Hepatocyte (in vitro differentiated cells): ENCODE measurements around the gene CD27. TPM values are rescaled to one million over a fixed set of nuclear protein-coding genes. Genes with fewer than 3 reads are reported as not detected.
A peak's percentile ranks its signal among the peaks of the same experiment; 100 is the strongest.

ENCODE experiments used
- DNase-seq: peaks from one replicate; pipeline ENCODE4 v3.0.0-alpha.2; 2016; ENCODE audit warnings: low spot score
- H2AFZ ChIP-seq: fragments of 200-600 bp; sonication (generic); 2 replicates; pipeline ENCODE4 v1.6.0; 2016; ENCODE audit warnings: antibody characterized with exemption, mild to moderate bottlenecking
- H3K27ac ChIP-seq: fragments of 200-600 bp; sonication (generic); 2 replicates; pipeline ENCODE4 v1.5.1; 2016; ENCODE audit warnings: mild to moderate bottlenecking
- H3K27me3 ChIP-seq: fragments of 200-600 bp; sonication (generic); 2 replicates; pipeline ENCODE4 v1.6.1; 2016
- H3K36me3 ChIP-seq: fragments of 200-600 bp; sonication (generic); replicated peaks from 2 replicates; pipeline ENCODE4 v1.5.1; 2016; ENCODE audit warnings: low read depth; ENCODE audit not compliant: insufficient read depth
- H3K4me1 ChIP-seq: fragments of 200-600 bp; sonication (generic); 2 replicates; pipeline ENCODE4 v1.5.1; 2016; ENCODE audit warnings: mild to moderate bottlenecking, moderate library complexity; ENCODE audit not compliant: insufficient read depth
- H3K4me2 ChIP-seq: fragments of 200-600 bp; sonication (generic); 2 replicates; pipeline ENCODE4 v1.6.0; 2016
- H3K4me3 ChIP-seq: fragments of 200-600 bp; sonication (generic); 2 replicates; pipeline ENCODE4 v1.5.1; 2016; ENCODE audit warnings: mild to moderate bottlenecking
- H3K79me2 ChIP-seq: fragments of 200-600 bp; sonication (generic); 2 replicates; pipeline ENCODE4 v1.6.0; 2017; ENCODE audit warnings: mild to moderate bottlenecking
- H3K9me2 ChIP-seq: fragments of 200-600 bp; sonication (generic); replicated peaks from 2 replicates; pipeline ENCODE4 v1.6.0; 2017; ENCODE audit warnings: mild to moderate bottlenecking; ENCODE audit not compliant: insufficient read depth
- H3K9me3 ChIP-seq: fragments of 200-600 bp; sonication (generic); 2 replicates; pipeline ENCODE4 v1.5.1; 2016; ENCODE audit warnings: low read depth, mild to moderate bottlenecking
- H4K20me1 ChIP-seq: fragments of 200-600 bp; sonication (generic); 2 replicates; pipeline ENCODE4 v1.6.0; 2016; ENCODE audit warnings: mild to moderate bottlenecking; ENCODE audit not compliant: insufficient read depth, poor library complexity, severe bottlenecking
- CTCF ChIP-seq: fragments of 200-600 bp; sonication (generic); IDR thresholded peaks from 2 replicates; pipeline ENCODE4 v1.5.1; 2016; ENCODE audit warnings: antibody characterized with exemption, mild to moderate bottlenecking; ENCODE audit not compliant: poor library complexity
- EZH2 ChIP-seq: fragments of 200-600 bp; sonication (generic); IDR thresholded peaks from 2 replicates; pipeline ENCODE4 v1.6.1; 2016; ENCODE audit warnings: antibody characterized with exemption, mild to moderate bottlenecking, borderline replicate concordance
- EZH2phosphoT487 ChIP-seq: fragments of 200-600 bp; sonication (generic); IDR thresholded peaks from one replicate; pipeline ENCODE4 v1.6.1; 2018; ENCODE audit warnings: antibody characterized with exemption, mild to moderate bottlenecking, low read depth, moderate library complexity; ENCODE audit not compliant: unreplicated experiment, severe bottlenecking
- WGBS: methylation state at CpG from one replicate; pipeline ENCODE4 v1.1.6; 2016; ENCODE audit warnings: low lambda C conversion rate; ENCODE audit errors: missing lambda C conversion rate; 5-methylcytosine and 5-hydroxymethylcytosine counted together
- polyA plus RNA-seq: library from polyadenylated mRNA; unstranded; fragments of >200 nt; fragmentation: Nextera tagmentation; extraction: Ambion mirVana; gene quantifications from 2 replicates; pipeline ENCODE4 v1.2.1, GENCODE V29; 2016
- total RNA-seq: library from RNA; depleted of rRNA; stranded (reverse); fragments of >200 nt; gene quantifications from 2 replicates; pipeline ENCODE4 v1.2.3, GENCODE V29; 2014

CD27 gene
- total and polyA plus RNA-seq, 2 experiments from 2014 or later: 0.15 TPM; not detected in 1

- TF ChIP-seq EZH2phosphoT487 (no peak), CTCF (no peak), EZH2 (no peak)
- DNase-seq: no peak
- no peaks in the 10 kb centered on the region for H3K27me3 ChIP-seq
- H4K20me1 ChIP-seq: no peaks in the 10 kb centered on the region
- no peak overlapping the region for H2AFZ ChIP-seq
- no peak overlapping the region for H3K4me2 ChIP-seq
- no peaks in the 10 kb centered on the region for H3K36me3 ChIP-seq
- no peak overlapping the region for H3K4me3 ChIP-seq
- no peak overlapping the region for H3K27ac ChIP-seq
- 94% methylated on average over 6 of the region's 6 CpGs for WGBS
- H3K9me2 ChIP-seq: no peaks in the 10 kb centered on the region
- no peaks in the 10 kb centered on the region for H3K9me3 ChIP-seq
- peaks cover 3% of the 10 kb centered on the region for H3K79me2 ChIP-seq
- no peaks in the 10 kb centered on the region for H3K4me1 ChIP-seq
These were observed 19.1 kb downstream of the CD27 start for GRCh38 chr12:6463858-6464257.

GRCh38 chr12:6464531-6464930 is 19.8 kb downstream of the CD27 start:
- DNase-seq: no peak
- Histone ChIP-seq H3K9me3 (no peaks in the 10 kb centered on the region), H2AFZ (no peak overlapping the region), H3K9me2 (no peaks in the 10 kb centered on the region), H3K27ac (no peak overlapping the region), H3K4me2 (no peak overlapping the region), H3K36me3 (no peaks in the 10 kb centered on the region), H3K79me2 (peaks cover 9% of the 10 kb centered on the region), H3K4me1 (peaks cover 2% of the 10 kb centered on the region), H3K27me3 (no peaks in the 10 kb centered on the region), H3K4me3 (no peak overlapping the region), H4K20me1 (no peaks in the 10 kb centered on the region)
- no peak for TF ChIP-seq CTCF
- no peak for TF ChIP-seq EZH2
- no peak for TF ChIP-seq EZH2phosphoT487
- 85% methylated on average over 8 of the region's 8 CpGs for WGBS

- peaks cover 13% of the 10 kb centered on the region for H3K79me2 ChIP-seq
- TF ChIP-seq EZH2phosphoT487 (no peak), EZH2 (no peak), CTCF (peak; percentile 79)
- H3K27ac ChIP-seq: no peak overlapping the region
- 52% methylated on average over 6 of the region's 6 CpGs for whole genome bisulfite sequencing
- no peak overlapping the region for H3K4me2 ChIP-seq
- peak; percentile 82 for DNase-seq
- H3K9me3 ChIP-seq: no peaks in the 10 kb centered on the region
- no peaks in the 10 kb centered on the region for H3K36me3 ChIP-seq
- no peaks in the 10 kb centered on the region for H3K27me3 ChIP-seq
- no peaks in the 10 kb centered on the region for H4K20me1 ChIP-seq
- H3K4me3 ChIP-seq: no peak overlapping the region
- peaks cover 7% of the 10 kb centered on the region for H3K4me1 ChIP-seq
- no peaks in the 10 kb centered on the region for H3K9me2 ChIP-seq
- H2AFZ ChIP-seq: no peak overlapping the region
These were observed 20.9 kb downstream of the CD27 start for GRCh38 chr12:6465467-6466183.
